HL-60/S4 treated with phorbol 12-myristate 13-acetate at 8.2 ng/mL for 4 days and 3 days (cell line): ENCODE data around the gene COPB1.

ENCODE experiments used
- in situ Hi-C: fragments of 300-500 bp; cut with MboI; formaldehyde crosslinking; loops from 2 replicates; pipeline ENCODE4 v1.15.0; 2022; ENCODE audit warnings: low sequenced_read_pairs

The COPB1 gene

DNA sequence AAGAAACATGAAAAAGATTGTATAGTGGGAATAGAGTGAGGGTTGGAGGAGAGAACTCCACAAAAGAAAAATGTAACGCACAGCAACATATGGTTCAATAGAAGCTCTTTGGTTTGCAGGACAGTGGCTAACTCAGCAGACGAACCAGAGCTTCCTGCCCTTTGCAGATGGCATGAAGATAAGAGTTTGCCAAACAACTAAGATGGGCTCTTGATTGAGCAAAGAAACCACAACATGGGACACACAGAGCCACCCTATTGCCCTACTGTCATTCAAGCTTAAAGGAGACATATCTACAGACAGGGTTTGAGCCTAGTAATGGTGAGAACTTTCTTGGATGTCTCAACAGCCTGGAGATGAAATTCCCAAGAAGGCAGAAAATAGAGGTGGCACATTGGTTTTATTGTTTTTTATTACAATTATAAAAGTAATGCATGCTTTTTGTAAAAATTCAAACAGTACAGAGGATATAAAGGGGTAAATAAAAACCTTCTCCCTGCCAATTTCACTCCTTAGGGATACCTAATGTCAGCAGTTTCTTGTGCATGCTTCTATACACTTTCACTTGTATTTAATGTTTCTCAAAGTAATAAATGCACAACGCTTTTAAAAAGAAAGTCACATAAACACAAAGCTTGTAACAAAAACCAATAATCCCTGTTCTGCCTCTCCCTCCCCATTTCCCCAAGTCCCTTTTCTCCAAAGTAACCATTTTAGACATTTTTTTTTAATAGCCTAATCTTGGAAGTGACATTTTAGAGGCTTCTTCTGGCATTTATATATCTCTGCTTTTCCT is 63.7 kb downstream of the COPB1 start:
- in situ Hi-C loops: no loop called here

DNA sequence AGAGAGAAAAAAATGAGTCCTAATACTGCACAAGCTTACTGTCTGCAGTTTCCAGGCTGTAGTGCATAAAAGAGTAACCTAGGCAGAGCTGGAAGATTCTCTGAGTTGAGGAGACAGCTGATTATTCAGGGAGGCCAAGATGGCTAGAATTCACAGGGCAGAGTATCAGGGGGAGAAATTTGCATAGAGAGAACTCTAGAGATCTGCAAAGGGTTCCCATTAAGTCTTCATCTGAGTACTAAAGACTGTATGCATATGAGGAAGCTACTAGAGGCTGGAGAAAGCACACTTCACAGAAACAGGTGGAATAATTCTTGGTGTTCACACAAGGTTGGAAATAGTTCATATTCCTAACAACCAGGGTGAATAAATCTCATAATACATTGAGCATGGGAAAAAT is 74.0 kb downstream of the COPB1 start:
- in situ Hi-C loops: no loop called here

- in situ Hi-C loops: no loop called here
Observed at GRCh38 chr11:14424096-14424495, 75.5 kb downstream of the COPB1 start.

DNA sequence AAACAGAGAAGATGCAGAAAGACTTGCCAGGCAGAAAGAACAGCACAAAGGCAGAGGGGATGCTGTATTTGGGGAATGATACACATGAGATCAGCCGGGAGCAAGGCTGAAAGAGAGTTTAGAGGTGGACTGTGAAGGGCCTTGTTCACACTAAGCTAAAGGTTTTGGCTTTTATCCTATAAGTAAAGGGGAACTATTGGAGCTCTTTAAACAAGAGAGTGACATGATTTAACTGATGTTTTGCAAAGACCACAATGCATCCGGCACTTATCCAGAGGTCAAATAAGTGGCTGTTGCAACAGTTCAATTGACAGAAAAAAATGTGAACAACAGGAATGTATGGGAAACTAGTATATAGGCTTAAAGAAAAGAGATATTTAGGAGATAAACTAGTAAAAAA is 76.0 kb downstream of the COPB1 start:
- in situ Hi-C loops: no loop called here

GRCh38 chr11:14422814-14423182 is 76.8 kb downstream of the COPB1 start:
- in situ Hi-C loops: no loop called here

GRCh38 chr11:14422052-14422813 is 77.4 kb downstream of the COPB1 start:
- in situ Hi-C loops: no loop called here

GRCh38 chr11:14420223-14420622 is 79.4 kb downstream of the COPB1 start:
- in situ Hi-C loops: no loop called here

DNA sequence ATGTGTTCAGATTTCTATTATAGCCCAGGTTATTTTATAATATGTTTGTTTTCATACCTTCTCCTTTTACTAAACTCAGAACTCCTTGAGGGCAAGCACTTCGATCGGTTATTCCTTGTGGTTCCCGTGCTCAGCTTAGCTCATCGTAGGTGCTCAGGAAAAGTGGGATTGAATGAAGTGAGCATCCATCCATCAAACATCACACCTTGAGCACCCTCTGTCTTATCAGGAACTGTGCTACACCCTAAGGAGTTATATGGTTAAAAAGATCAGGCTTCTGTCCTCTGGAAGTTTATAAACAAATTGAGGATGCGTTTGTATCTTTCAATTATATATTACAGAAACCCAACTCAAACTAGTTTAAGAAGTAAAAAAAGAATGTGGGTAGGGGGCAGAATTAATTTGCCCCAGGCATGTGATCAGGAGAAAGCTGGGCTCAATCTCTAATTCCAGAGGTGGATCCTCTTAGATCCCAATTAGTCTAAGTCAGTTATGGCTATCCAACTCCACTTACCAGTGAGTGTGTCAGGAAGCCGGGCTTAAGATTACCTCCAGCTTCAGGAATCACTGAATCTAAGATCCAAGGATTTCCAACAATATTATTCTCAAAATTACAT is 80.7 kb downstream of the COPB1 start:
- in situ Hi-C loops: no loop called here

DNA sequence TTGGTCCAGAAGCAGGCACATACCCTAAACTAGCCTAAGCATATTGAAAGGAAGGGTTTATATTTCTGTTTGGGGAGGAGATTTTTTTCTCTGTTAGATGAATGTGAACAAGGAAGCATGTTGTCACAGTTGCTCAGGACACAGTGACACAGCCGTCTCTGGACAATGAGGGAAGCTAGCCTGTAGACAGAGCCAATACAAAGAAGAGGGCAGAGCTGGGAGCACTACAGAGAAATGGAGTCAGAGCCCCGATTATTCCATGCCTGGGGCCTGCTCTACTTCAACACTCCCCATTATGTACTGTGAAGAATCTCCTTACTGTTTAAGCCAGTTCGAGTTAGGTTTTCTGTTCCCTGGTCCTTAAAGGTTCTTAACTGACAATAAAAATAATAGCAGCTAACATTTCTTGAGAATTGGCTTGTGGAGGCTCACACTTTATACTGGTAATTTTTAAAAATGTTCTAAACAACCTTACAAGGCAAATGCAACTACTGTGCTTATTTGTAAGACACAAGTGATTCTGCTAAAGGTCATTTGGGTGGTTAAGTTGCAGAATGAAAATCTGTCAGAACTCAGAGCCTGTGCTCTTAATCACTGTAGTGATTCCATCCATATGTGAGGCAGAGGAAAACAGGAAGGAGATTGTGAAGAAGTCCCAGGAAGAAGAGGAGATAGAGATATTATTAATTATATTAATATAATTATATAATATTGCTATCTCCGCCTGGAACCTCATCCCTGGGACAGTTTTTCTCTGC is 81.8 kb downstream of the COPB1 start:
- in situ Hi-C loops: no loop called here

DNA sequence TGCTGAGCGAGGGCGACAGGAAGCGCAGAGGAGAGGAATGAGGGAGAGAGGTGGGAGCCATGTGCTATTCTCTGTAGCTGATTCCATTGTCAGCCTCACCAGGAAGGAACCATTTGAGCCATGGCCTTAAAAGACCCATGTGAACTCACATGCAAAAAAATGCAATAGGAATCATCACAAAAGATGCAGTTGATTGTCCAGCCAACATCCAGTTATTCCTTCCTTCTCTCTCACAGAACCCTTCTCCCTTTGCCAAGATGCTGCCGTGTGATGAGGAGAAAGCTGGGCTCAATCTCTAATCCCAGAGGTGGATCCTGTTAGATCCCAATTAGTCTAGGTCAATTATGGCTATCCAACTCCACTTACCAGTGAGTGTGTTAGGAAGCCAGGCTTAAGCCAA is 82.4 kb downstream of the COPB1 start:
- in situ Hi-C loops: no loop called here

GRCh38 chr11:14414470-14415461 is 84.8 kb downstream of the COPB1 start:
- in situ Hi-C loops: no loop called here

- in situ Hi-C loops: no loop called here
Observed at GRCh38 chr11:14413307-14414069, 86.1 kb downstream of the COPB1 start.

DNA sequence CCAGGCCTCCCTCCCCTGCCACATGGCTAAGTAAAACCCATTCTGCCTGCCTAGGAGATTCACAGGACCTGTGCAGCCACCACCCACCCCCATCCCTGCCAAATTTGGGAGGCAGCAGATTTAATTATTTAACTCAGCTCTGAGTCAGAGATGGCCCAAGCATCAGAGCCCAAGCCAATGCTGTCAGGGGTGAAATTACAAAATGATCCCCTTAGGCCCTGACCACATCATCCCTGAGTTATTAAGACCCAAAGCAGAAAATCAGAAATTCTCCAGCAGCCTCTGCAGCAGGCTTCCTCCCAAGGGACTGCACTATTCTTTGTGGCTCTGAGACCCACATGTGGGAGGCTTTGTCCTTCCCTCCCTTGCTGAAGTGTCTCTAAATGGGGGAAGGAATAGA is 87.8 kb downstream of the COPB1 start:
- in situ Hi-C loops: no loop called here

- in situ Hi-C loops: no loop called here
Observed at GRCh38 chr11:14409891-14410290, 89.7 kb downstream of the COPB1 start.

DNA sequence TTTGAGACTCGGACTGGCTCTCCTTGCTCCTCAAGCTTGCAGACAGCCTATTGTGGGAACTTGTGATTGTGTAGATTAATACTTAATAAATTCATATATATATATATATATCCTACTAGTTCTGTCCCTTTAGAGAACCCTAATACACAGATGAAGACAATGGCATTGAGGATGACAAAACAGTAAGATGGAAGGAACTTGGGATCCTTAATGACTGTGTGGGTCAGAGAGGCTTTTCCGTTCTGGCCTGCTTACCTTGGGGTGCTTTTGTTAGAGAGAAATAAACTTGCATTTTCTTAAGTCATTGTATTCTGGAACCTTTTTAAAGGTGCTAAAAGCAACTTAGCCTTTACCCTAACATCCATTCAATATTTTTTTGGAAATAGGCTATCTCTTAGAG is 91.0 kb downstream of the COPB1 start:
- in situ Hi-C loops: no loop called here
